Activated naive CD4-positive, alpha-beta T cell treated with anti-CD3 and anti-CD28 coated beads, Interleukin-2, amount 50 U/mL, for 72 hours (primary cell): ENCODE results near the gene TET3. TPM values are rescaled to one million over a fixed set of nuclear protein-coding genes. Genes with fewer than 3 reads are reported as not detected.
A peak's percentile ranks its signal among the peaks of the same experiment; 100 is the strongest.

Experiments
- ATAC-seq, 2 donors: fragments of 150-1000 bp; cut with Tn5 transposase; 2 replicates each; pipeline ENCODE4 v1.10.0; 2021; ENCODE audit warnings: mild to moderate bottlenecking in 2 of 2, moderate library complexity in 2 of 2
- DNase-seq, 2 donors: peaks; one replicate each; pipeline ENCODE4 v3.0.0; 2021 to 2022; ENCODE audit warnings: low spot score in 2 of 2
- H3K27ac Mint-ChIP-seq, 2 donors: one replicate each; pipeline ENCODE4 v1.8.0; 2022; ENCODE audit warnings: mild to moderate bottlenecking in 2 of 2, mixed read lengths in 2 of 2
- H3K36me3 Mint-ChIP-seq, 2 donors: one replicate each; pipeline ENCODE4 v1.8.0; 2022; ENCODE audit warnings: mixed read lengths in 2 of 2
- H3K9me3 Mint-ChIP-seq, 2 donors: one replicate each; pipeline ENCODE4 v1.8.0; 2022; ENCODE audit warnings: mixed read lengths in 2 of 2
- total RNA-seq, 2 donors: library from RNA; stranded (reverse); gene quantifications; one replicate each; pipeline ENCODE4 v1.2.3, GENCODE V29; 2022

TET3 gene
- total RNA-seq, 2 donors from 2014 or later: 15.9 to 24.7 TPM

GRCh38 chr2:74029714-74030397 is 45.1 kb downstream of the TET3 start:
- ATAC-seq (peak in 1 of 2 donors; percentile 4), DNase-seq (no peak)
- H3K9me3 Mint-ChIP-seq: no peaks in the 10 kb centered on the region
- peaks cover 0 to 10% of the 10 kb centered on the region in 2 donors for H3K36me3 Mint-ChIP-seq
- H3K27ac Mint-ChIP-seq: no peak overlapping the region

GRCh38 chr2:74031221-74031620 is 46.5 kb downstream of the TET3 start:
- DNase-seq (no peak), ATAC-seq (no peak)
- Mint-ChIP-seq H3K9me3 (no peaks in the 10 kb centered on the region), H3K27ac (peak overlapping the region; percentile 85 to 91), H3K36me3 (peaks cover 0 to 10% of the 10 kb centered on the region in 2 donors)

- no peak for ATAC-seq
- no peaks in the 10 kb centered on the region for H3K9me3 Mint-ChIP-seq
- no peak for DNase-seq
Measured at GRCh38 chr2:74031959-74032287, 47.2 kb downstream of the TET3 start.

GRCh38 chr2:74033375-74033774 is 48.7 kb downstream of the TET3 start:
- H3K9me3 Mint-ChIP-seq: no peaks in the 10 kb centered on the region
- no peak for ATAC-seq
- H3K27ac Mint-ChIP-seq: peak overlapping the region in 1 of 2 donors; percentile 95
- no peaks in the 10 kb centered on the region for H3K36me3 Mint-ChIP-seq
- no peak for DNase-seq

More at GRCh38 chr2:74031959-74032287, 47.2 kb downstream of the TET3 start:
- Mint-ChIP-seq H3K36me3 (peaks cover 0 to 8% of the 10 kb centered on the region in 2 donors), H3K27ac (peak overlapping the region; percentile 85 to 95)

Other genes starting within 250 kb of the TET3 start
- gene TPRKB, start 247.6 kb upstream of the TET3 start, total RNA-seq: 10 to 100 TPM; 34.7 to 48.6 TPM
- gene DUSP11, start 204.8 kb upstream of the TET3 start, total RNA-seq: 10 to 100 TPM; 31.0 to 31.1 TPM
- gene C2orf78, start 200.7 kb upstream of the TET3 start, total RNA-seq: not detected
- 100 to 1,000 TPM in 1 of 2 donors, 10 to 100 TPM in 1; 76.0 to 110 TPM for gene STAMBP, start 155.9 kb upstream of the TET3 start, total RNA-seq
- under 1 TPM in 1 of 2 donors, not detected in 1; 0.27 TPM for gene ACTG2, start 91.9 kb upstream of the TET3 start, total RNA-seq
- gene DGUOK, start 58.0 kb upstream of the TET3 start, total RNA-seq: 10 to 100 TPM; 75.5 to 89.1 TPM
- gene BOLA3, start 163.0 kb downstream of the TET3 start, total RNA-seq: 10 to 100 TPM; 15.8 to 96.7 TPM
- 100 to 1,000 TPM; 151 to 173 TPM for gene MOB1A, start 194.0 kb downstream of the TET3 start, total RNA-seq
- 100 to 1,000 TPM; 413 to 484 TPM for gene MTHFD2, start 213.7 kb downstream of the TET3 start, total RNA-seq